Measurements from ENCODE around the gene CACNA1H. TPM values are rescaled to one million over a fixed set of nuclear protein-coding genes. Genes with fewer than 3 reads are reported as not detected.

The CACNA1H gene
- total and polyA plus RNA-seq, 12 donors = 1.7 to 8.7 (median 2.5) TPM

- Histone ChIP-seq H3K36me3 (no peaks in the 10 kb centered on the region), H3K27me3 (peaks cover 0 to 58% (median 31%) of the 10 kb centered on the region in 7 donors), H3K27ac (no peak overlapping the region), H3K9me3 (no peaks in the 10 kb centered on the region), H3K4me3 (no peak overlapping the region), H3K4me1 (peaks cover 0 to 7% (median 0%) of the 10 kb centered on the region in 9 donors)
- DNase-seq (no peak), ATAC-seq (no peak)
- intact Hi-C loops (cut with DNase I) = no loop called here
- WGBS, 2 donors = 77 to 85% methylated on average over 14 of the region's 14 CpGs
- no peak for TF ChIP-seq CTCF (IDR thresholded peaks at IDR 0.05)
Measured at GRCh38 chr16:1173788-1174451, 21.0 kb downstream of the CACNA1H start.

DNA sequence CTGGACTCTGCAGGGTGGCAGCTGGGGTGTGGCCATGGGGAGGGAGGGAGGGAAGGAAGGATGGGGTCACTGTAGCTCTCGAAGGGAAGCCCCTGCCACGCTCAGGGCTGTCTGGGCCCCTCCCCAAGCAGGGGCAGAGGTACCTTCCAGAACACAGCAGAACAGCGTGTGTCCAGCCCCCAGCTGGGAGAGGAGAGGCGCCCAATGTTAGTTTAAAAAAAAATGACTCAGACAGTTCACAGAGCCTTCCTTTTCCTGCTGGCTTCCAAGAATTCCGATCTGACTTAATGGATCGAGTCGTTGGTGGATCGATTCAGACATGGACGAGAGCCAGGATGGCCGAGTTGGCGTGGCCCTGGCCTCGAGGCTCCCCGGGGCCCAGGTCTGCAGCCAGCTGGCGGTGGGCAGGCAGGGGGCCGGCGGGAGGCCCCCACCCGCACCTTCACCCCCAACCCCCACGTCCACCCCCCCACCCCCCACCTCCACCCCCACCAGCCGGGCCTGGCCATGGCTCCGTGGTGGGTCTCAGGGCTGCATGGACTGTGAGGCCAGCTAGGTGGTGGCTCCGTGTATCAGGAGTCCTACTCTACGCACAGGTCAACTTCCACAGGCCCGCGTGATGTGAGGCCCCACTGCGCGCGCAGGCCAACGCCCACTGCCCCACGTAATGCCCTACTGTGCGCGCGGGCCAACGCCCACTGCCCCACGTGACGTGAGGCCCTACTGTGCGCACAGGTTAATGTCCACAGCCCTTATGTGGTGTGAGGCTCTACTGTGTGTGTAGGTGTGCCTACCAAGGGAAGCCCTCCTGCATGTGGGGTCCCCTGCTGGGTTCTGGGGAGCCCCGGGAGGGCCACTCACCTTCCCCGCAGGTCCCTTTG is 21.8 kb downstream of the CACNA1H start:
- Histone ChIP-seq H3K4me1 (peaks cover 0 to 5% (median 0%) of the 10 kb centered on the region in 9 donors), H3K36me3 (no peaks in the 10 kb centered on the region), H3K27ac (no peak overlapping the region), H3K9me3 (no peaks in the 10 kb centered on the region), H3K4me3 (no peak overlapping the region), H3K27me3 (peaks cover 0 to 55% (median 27%) of the 10 kb centered on the region in 7 donors)
- TF ChIP-seq CTCF (IDR thresholded peaks at IDR 0.05) = no peak
- intact Hi-C loops (cut with DNase I) = no loop called here
- DNase-seq (no peak), ATAC-seq (no peak)
- WGBS, 2 donors = 74 to 79% methylated on average over 35 to 38 of the region's 38 CpGs

DNA sequence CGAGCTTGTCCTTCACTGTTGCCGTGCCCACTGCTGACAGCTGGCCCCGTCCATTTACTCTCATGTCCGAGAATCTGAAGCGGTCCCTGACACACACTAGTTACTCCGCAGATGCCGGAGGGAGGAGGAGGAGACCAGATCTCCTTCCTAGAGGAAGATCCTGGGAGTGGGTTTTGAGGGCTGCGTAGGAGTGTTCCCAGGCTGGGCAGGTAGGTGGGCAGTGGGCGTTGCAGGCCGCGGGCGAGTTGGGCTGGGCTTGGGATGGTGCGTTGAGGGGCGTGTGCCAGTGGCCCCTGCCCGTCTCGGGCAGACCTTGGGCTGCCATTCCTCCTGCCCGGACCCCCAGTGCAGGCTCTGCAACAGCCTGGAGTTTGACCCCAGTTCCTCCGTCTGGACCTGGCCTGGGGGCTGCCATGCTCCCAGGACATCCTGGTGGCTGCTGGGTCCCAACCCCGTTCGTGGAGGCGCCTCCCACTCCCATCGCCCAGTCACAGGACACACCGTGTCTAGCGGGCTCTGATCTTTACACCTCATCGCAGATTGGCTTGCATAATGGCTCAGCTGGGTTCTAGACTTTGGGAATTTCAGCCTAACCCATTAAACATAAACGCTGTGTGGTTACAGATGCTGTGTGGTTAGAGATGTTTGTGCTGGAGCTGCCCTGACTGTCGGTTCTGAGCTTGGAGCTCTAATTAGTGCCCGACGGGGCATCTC is 22.8 kb downstream of the CACNA1H start:
- WGBS, 2 donors = 85 to 86% methylated on average over 29 of the region's 29 CpGs
- Histone ChIP-seq H3K4me1 (peaks cover 0 to 5% (median 0%) of the 10 kb centered on the region in 9 donors), H3K27me3 (peaks cover 0 to 50% (median 19%) of the 10 kb centered on the region in 7 donors), H3K4me3 (no peak overlapping the region), H3K27ac (no peak overlapping the region), H3K36me3 (no peaks in the 10 kb centered on the region), H3K9me3 (no peaks in the 10 kb centered on the region)
- no peak for TF ChIP-seq CTCF (IDR thresholded peaks at IDR 0.05)
- ATAC-seq = no peak
- no peak for DNase-seq
- intact Hi-C loops (cut with DNase I) = no loop called here

GRCh38 chr16:1176280-1176897 is 23.5 kb downstream of the CACNA1H start:
- H3K27me3 ChIP-seq = peaks cover 0 to 50% (median 14%) of the 10 kb centered on the region in 7 donors
- WGBS, 2 donors = 78 to 80% methylated on average over 24 of the region's 24 CpGs
- H3K36me3 ChIP-seq = no peaks in the 10 kb centered on the region
- no peak overlapping the region for H3K4me3 ChIP-seq
- H3K9me3 ChIP-seq = no peaks in the 10 kb centered on the region
- H3K27ac ChIP-seq = no peak overlapping the region
- TF ChIP-seq CTCF (IDR thresholded peaks at IDR 0.05) = no peak
- DNase-seq = no peak
- intact Hi-C loops (cut with DNase I) = no loop called here
- no peak for ATAC-seq
- H3K4me1 ChIP-seq = peaks cover 0 to 9% (median 0%) of the 10 kb centered on the region in 9 donors
